Stomach (tissue), 9 donors: ENCODE measurements around the gene EMB. TPM values are rescaled to one million over a fixed set of nuclear protein-coding genes. Genes with fewer than 3 reads are reported as not detected.
"Not testable (repeated sequence)": the region's sequence is repeated elsewhere in the genome, so short reads cannot be mapped to it uniquely, and the experiment has no call there.

ENCODE experiments used
- DNase-seq, 2 donors: peaks; one replicate each; pipeline versions ENCODE4 v3.0.0 to v3.0.0-alpha.2; 2013 to 2019
- H3K27ac ChIP-seq, 5 donors: fragments of 200-600 bp in 4 of 5; sonication (generic) in 4 of 5; one replicate each; pipeline ENCODE4 v1.5.1; 2013 to 2019; ENCODE audit warnings: mild to moderate bottlenecking in 1 of 5, moderate library complexity in 1 of 5
- H3K27me3 ChIP-seq, 3 donors: fragments of 200-600 bp; sonication (generic); one replicate each; pipeline ENCODE4 v1.5.1; 2017 to 2019; ENCODE audit warnings: mixed run types in 1 of 3
- H3K36me3 ChIP-seq, 4 donors: fragments of 200-600 bp; sonication (generic); 1 replicate in 3 of 4; 2 replicates in 1 of 4; pipeline ENCODE4 v1.5.1; 2016 to 2019
- H3K4me1 ChIP-seq, 4 donors: fragments of 200-600 bp; sonication (generic); one replicate each; pipeline ENCODE4 v1.5.1; 2016 to 2019
- H3K4me3 ChIP-seq, 4 donors: fragments of 200-600 bp; sonication (generic) in 3 of 4; one replicate each; pipeline ENCODE4 v1.5.1; 2016 to 2019; ENCODE audit warnings: mild to moderate bottlenecking in 1 of 4
- H3K9me3 ChIP-seq, 4 donors: fragments of 200-600 bp; sonication (generic); one replicate each; pipeline ENCODE4 v1.5.1; 2016 to 2019
- EP300 ChIP-seq: sonication (generic); formaldehyde crosslinking; IDR thresholded peaks from one replicate; pipeline ENCODE4 v1.6.1; 2017; ENCODE audit warnings: antibody characterized with exemption
- POLR2A ChIP-seq, 4 donors: fragments of 450-650 bp; IDR thresholded peaks; one replicate each; pipeline ENCODE4 v1.6.1; 2016; ENCODE audit warnings: antibody characterized with exemption in 4 of 4, control low read depth in 2 of 4, mild to moderate bottlenecking in 1 of 4, moderate library complexity in 1 of 4
- POLR2AphosphoS5 ChIP-seq, 3 donors: sonication (generic); formaldehyde crosslinking; IDR thresholded peaks; one replicate each; pipeline ENCODE4 v1.6.1; 2016; ENCODE audit warnings: antibody characterized with exemption in 3 of 3
- WGBS, 5 donors: extraction: QIAGEN DNeasy Blood & Tissue Kit in 3 of 5; methylation state at CpG; one replicate each; pipeline versions ENCODE4 v1.1.5 to v1.1.7; 2013 to 2018; 5-methylcytosine and 5-hydroxymethylcytosine counted together
- intact Hi-C: fragments of 100-400 bp; cut with DNase I; formaldehyde crosslinking; loops from one replicate; pipeline ENCODE4 v1.15.1; 2023; ENCODE audit warnings: low total_unique reads
- polyA plus RNA-seq, 3 donors: library from polyadenylated mRNA; stranded (reverse); fragments of 200-250 nt; gene quantifications; one replicate each; pipeline ENCODE4 v1.2.3, GENCODE V29; 2013
- total RNA-seq, 5 donors: library from RNA; depleted of rRNA; stranded (reverse); fragments of >200 nt; gene quantifications; one replicate each; pipeline versions ENCODE4 v1.1.0 to v1.2.3, GENCODE V29; 2014 to 2016
- TF ChIP-seq, protein P1 (sequence below), 7 experiments: fragments of 450-650 bp in 4 of 7; fragments of 200-600 bp in 3 of 7; sonication (generic) in 3 of 7; IDR thresholded peaks; one replicate each; pipeline ENCODE4 v1.5.1; 2016 to 2019; ENCODE audit warnings: antibody characterized with exemption in 7 of 7, control low read depth in 2 of 7, mild to moderate bottlenecking in 1 of 7
- donor health status: healthy with polysubstance abuse.
- donor health status: Bipolar disorder and iron deficiency.
- donor health status: healthy.

The EMB gene
- total and polyA plus RNA-seq, 8 donors, result 0.58 to 24.1 (median 4.3) TPM

DNA sequence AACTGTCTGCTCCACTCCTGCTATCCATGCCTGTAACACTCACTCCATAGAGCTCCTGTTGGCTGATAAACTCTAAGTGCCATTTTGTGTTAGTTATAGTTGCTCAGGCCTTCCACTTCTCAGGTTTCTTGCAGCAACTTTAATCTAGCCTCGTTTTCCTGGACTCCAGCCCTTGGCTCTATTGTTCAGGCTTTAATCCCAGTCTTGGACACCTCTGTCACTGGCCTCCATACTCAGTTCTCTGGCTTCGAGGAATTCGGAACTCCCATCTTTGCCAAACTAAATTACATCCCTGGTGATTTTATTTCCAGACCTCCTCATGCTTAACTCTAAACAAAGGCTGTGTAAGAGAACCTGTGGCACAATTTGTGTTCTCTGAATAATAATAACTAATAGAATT is 39.8 kb downstream of the EMB start:
- no peaks in the 10 kb centered on the region for H3K27me3 ChIP-seq
- intact Hi-C loops, result no loop called here
- H3K4me3 ChIP-seq, result no peak overlapping the region
- TF ChIP-seq EP300, result no peak
- TF ChIP-seq, protein P1, sequence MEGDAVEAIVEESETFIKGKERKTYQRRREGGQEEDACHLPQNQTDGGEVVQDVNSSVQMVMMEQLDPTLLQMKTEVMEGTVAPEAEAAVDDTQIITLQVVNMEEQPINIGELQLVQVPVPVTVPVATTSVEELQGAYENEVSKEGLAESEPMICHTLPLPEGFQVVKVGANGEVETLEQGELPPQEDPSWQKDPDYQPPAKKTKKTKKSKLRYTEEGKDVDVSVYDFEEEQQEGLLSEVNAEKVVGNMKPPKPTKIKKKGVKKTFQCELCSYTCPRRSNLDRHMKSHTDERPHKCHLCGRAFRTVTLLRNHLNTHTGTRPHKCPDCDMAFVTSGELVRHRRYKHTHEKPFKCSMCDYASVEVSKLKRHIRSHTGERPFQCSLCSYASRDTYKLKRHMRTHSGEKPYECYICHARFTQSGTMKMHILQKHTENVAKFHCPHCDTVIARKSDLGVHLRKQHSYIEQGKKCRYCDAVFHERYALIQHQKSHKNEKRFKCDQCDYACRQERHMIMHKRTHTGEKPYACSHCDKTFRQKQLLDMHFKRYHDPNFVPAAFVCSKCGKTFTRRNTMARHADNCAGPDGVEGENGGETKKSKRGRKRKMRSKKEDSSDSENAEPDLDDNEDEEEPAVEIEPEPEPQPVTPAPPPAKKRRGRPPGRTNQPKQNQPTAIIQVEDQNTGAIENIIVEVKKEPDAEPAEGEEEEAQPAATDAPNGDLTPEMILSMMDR (IDR thresholded peaks at IDR 0.05), result no peak
- no peak for DNase-seq
- H3K36me3 ChIP-seq, result no peaks in the 10 kb centered on the region
- H3K9me3 ChIP-seq, result no peaks in the 10 kb centered on the region
- H3K27ac ChIP-seq, result no peak overlapping the region
- no peaks in the 10 kb centered on the region for H3K4me1 ChIP-seq
- WGBS, 5 donors, result 55 to 81% (median 63%) methylated on average over 3 of the region's 3 CpGs

DNA sequence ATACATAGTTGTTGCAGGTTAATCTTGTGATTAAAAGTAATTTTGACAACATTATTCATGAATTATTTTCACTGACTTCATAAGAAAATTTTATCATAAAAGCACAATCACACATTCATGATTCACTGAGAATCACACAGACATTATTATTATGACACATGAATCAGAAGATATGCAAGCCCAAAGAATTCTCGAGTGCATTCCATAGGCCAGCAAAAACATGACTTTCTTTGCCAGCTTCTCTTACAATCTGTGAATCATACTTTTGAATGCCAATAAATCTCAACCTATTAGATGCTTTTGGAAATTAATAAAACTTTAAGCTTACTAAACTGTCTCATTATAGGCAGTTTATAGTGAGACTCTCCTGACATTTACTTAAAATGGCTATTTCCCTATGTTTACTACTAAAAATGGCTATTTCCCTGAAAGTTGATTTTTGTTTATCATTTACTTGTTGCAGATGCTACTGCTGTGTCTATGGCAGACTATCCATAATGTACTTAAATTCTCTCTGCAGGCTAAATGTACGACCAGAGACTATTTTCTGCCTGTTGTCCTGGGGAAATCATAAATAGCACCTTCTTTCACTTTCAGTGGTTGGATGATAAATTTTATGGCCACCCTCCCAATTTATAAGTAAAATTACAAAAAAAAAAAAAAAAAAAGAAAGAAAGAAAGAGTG is 47.0 kb downstream of the EMB start:
- 72 to 88% (median 82%) methylated on average over 2 of the region's 2 CpGs for WGBS, 5 donors
- H3K27ac ChIP-seq, intact Hi-C loops, H3K27me3 ChIP-seq, H3K9me3 ChIP-seq, H3K36me3 ChIP-seq, DNase-seq, H3K4me3 ChIP-seq, H3K4me1 ChIP-seq: not testable (repeated sequence)

GRCh38 chr5:50392289-50392688 is 48.8 kb downstream of the EMB start:
- H3K4me3 ChIP-seq, H3K27me3 ChIP-seq, H3K4me1 ChIP-seq, H3K27ac ChIP-seq, H3K9me3 ChIP-seq, intact Hi-C loops, DNase-seq, H3K36me3 ChIP-seq: not testable (repeated sequence)
- WGBS, 5 donors, result 81 to 91% (median 86%) methylated on average over 3 of the region's 3 CpGs

DNA sequence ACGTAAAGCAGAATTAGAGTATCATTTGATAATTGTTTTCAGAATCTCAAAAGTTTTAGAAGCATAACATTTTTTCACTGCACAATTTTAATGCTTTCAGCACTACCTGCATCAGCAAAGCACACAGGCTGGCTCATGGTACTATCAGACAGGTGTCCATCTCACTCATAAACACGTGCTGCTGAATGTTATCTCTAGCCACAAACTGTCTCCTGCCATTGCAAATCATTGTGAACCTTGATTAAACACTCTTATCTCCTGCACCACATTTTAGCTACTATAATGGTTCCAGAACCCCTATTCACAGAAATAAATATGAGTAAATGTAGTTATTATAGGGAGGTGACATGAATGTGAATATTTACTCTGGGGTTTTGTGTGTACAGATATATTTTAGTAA is 56.7 kb downstream of the EMB start:
- H3K36me3 ChIP-seq, H3K9me3 ChIP-seq, intact Hi-C loops, H3K4me1 ChIP-seq, H3K27me3 ChIP-seq, H3K27ac ChIP-seq, DNase-seq, H3K4me3 ChIP-seq: not testable (repeated sequence)
- 35 to 45% (median 44%) methylated on average over 2 of the region's 2 CpGs for WGBS, 5 donors

DNA sequence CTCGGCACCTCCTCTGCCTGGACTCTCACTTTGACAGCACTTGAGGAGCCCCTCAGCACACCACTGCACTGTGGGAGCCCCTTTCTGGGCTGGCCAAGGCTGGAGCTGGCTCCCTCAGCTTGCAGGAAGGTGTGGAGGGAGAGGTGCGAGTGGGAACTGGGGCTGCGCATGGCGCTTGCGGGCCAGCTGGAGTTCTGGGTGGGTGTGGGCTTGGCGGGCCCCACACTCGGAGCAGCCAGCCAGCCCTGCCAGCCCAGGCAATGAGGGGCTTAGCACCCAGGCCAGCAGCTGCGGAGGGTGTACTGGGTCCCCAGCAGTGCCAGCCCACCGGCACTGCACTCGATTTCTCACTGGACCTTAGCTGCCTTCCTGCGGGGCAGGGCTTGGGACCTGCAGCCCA is 64.4 kb downstream of the EMB start:
- WGBS, 5 donors, result 86 to 94% (median 90%) methylated on average over 10 to 11 of the region's 11 CpGs
- H3K4me1 ChIP-seq, H3K4me3 ChIP-seq, intact Hi-C loops, H3K27me3 ChIP-seq, H3K27ac ChIP-seq, H3K9me3 ChIP-seq, DNase-seq, H3K36me3 ChIP-seq: not testable (repeated sequence)

DNA sequence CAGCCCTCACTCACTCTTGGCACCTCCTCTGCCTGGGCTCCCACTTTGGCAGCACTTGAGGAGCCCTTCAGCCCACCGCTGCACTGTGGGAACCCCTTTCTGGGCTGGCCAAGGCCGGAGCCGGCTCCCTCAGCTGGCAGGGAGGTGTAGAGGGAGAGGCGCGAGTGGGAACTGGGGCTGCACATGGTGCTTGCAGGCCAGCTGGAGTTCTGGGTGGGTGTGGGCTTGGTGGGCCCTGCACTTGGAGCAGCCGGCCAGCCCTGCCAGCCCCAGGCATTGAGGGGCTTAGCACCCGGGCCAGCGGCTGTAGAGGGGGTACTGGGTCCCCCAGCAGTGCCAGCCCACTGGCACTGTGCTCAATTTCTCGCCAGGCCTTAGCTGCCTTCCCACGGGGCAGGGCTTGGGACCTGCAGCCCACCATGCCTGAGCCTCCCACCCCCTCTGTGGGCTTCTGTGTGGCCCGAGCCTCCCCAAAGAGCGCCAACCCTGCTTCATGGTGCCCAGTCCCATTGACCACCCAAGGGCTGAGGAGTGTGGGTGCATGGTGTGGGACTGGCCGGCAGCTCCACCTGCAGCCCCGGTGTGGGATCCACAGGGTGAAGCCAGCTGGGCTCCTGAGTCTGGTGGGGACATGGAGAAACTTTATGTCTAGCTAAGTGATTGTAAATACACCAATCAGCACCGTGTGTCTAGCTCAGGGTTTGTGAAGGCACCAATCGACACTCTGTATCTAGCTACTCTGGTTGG is 71.6 kb downstream of the EMB start:
- intact Hi-C loops, H3K4me1 ChIP-seq, H3K27ac ChIP-seq, H3K36me3 ChIP-seq, DNase-seq, H3K27me3 ChIP-seq, H3K4me3 ChIP-seq: not testable (repeated sequence)
- WGBS, 5 donors, result 81 to 90% (median 88%) methylated on average over 10 to 16 of the region's 16 CpGs
- peaks cover 3 to 25% (median 18%) of the 10 kb centered on the region in 4 donors for H3K9me3 ChIP-seq

GRCh38 chr5:50365426-50366251 is 75.4 kb downstream of the EMB start:
- DNase-seq, result no peak
- no peaks in the 10 kb centered on the region for H3K4me1 ChIP-seq
- no peak overlapping the region for H3K4me3 ChIP-seq
- WGBS, 5 donors, result 60 to 70% (median 65%) methylated on average over 8 of the region's 8 CpGs
- H3K9me3 ChIP-seq, result peaks cover 3 to 25% (median 18%) of the 10 kb centered on the region in 4 donors
- H3K27ac ChIP-seq, result peak overlapping the region in 1 of 5 donors; percentile 32
- no peaks in the 10 kb centered on the region for H3K27me3 ChIP-seq
- no peaks in the 10 kb centered on the region for H3K36me3 ChIP-seq
- intact Hi-C loops, result no loop called here
- TF ChIP-seq POLR2AphosphoS5 (IDR thresholded peaks at IDR 0.05), result no peak
- no peak for TF ChIP-seq EP300
- TF ChIP-seq POLR2A (IDR thresholded peaks at IDR 0.05), result no peak
- TF ChIP-seq, protein P1 (IDR thresholded peaks at IDR 0.05), result no peak

- DNase-seq, H3K4me3 ChIP-seq, H3K27ac ChIP-seq, intact Hi-C loops, H3K27me3 ChIP-seq, H3K4me1 ChIP-seq, H3K36me3 ChIP-seq: not testable (repeated sequence)
- peaks cover 3 to 24% (median 18%) of the 10 kb centered on the region in 4 donors for H3K9me3 ChIP-seq
- WGBS, 5 donors, result 68 to 83% (median 75%) methylated on average over 6 of the region's 6 CpGs
Observed at GRCh38 chr5:50364535-50365309, 76.4 kb downstream of the EMB start.
